MG63 (cell line): Measurements from ENCODE around the gene PDE4D. TPM values are rescaled to one million over a fixed set of nuclear protein-coding genes. Genes with fewer than 3 reads are reported as not detected.

Experiments used
- DNase-seq: peaks from one replicate; pipeline ENCODE4 v3.0.0-alpha.2; 2020
- H3K27me3 ChIP-seq: fragments of 250-450 bp; sonication (Bioruptor Pico); 2 replicates; pipeline ENCODE4 v1.5.1; 2020; ENCODE audit warnings: mild to moderate bottlenecking, moderate library complexity
- H3K36me3 ChIP-seq: fragments of 250-450 bp; sonication (Bioruptor Pico); 2 replicates; pipeline ENCODE4 v1.5.1; 2020; ENCODE audit warnings: mild to moderate bottlenecking, moderate library complexity
- H3K4me3 ChIP-seq: fragments of 250-450 bp; sonication (Bioruptor Pico); 2 replicates; pipeline ENCODE4 v1.5.1; 2020; ENCODE audit warnings: mild to moderate bottlenecking, moderate library complexity
- H3K9me3 ChIP-seq: fragments of 250-450 bp; sonication (Bioruptor Pico); 2 replicates; pipeline ENCODE4 v1.5.1; 2020; ENCODE audit warnings: mild to moderate bottlenecking, moderate library complexity
- total RNA-seq: library from RNA; depleted of rRNA; stranded (reverse); fragments of >200 nt; shearing (Covaris generic); gene quantifications from 2 replicates; pipeline ENCODE4 v1.2.3, GENCODE V29; 2014; ENCODE audit warnings: low replicate concordance

The PDE4D gene
- total RNA-seq, 1 experiment from 2014 or later = 3.1 TPM

GRCh38 chr5:59847586-59847985, 45.9 kb downstream of the PDE4D start:
- Histone ChIP-seq H3K9me3 (no peaks in the 10 kb centered on the region), H3K36me3 (no peaks in the 10 kb centered on the region), H3K27me3 (peaks cover 2% of the 10 kb centered on the region), H3K4me3 (no peak overlapping the region)
- no peak for DNase-seq

GRCh38 chr5:59845730-59846129, 47.8 kb downstream of the PDE4D start:
- H3K9me3 ChIP-seq = no peaks in the 10 kb centered on the region
- no peaks in the 10 kb centered on the region for H3K36me3 ChIP-seq
- H3K4me3 ChIP-seq = no peak overlapping the region
- no peak for DNase-seq
- no peaks in the 10 kb centered on the region; the same call in 1 of the 2 replicates for H3K27me3 ChIP-seq

GRCh38 chr5:59843511-59844213, 49.9 kb downstream of the PDE4D start:
- Histone ChIP-seq H3K27me3 (no peaks in the 10 kb centered on the region; the same call in 1 of the 2 replicates), H3K4me3 (no peak overlapping the region), H3K36me3 (no peaks in the 10 kb centered on the region), H3K9me3 (no peaks in the 10 kb centered on the region)
- DNase-seq = no peak

- no peaks in the 10 kb centered on the region for H3K9me3 ChIP-seq
- H3K36me3 ChIP-seq = no peaks in the 10 kb centered on the region
- DNase-seq = no peak
- H3K4me3 ChIP-seq = no peak overlapping the region
- no peaks in the 10 kb centered on the region; the same call in 1 of the 2 replicates for H3K27me3 ChIP-seq
Observed at GRCh38 chr5:59842999-59843398, 50.5 kb downstream of the PDE4D start.

GRCh38 chr5:59840200-59840601, 53.3 kb downstream of the PDE4D start:
- no peak overlapping the region for H3K4me3 ChIP-seq
- DNase-seq = no peak
- no peaks in the 10 kb centered on the region for H3K36me3 ChIP-seq
- no peaks in the 10 kb centered on the region for H3K27me3 ChIP-seq
- no peaks in the 10 kb centered on the region for H3K9me3 ChIP-seq

GRCh38 chr5:59838989-59839388, 54.5 kb downstream of the PDE4D start:
- Histone ChIP-seq H3K9me3 (no peaks in the 10 kb centered on the region), H3K27me3 (no peaks in the 10 kb centered on the region), H3K4me3 (no peak overlapping the region), H3K36me3 (no peaks in the 10 kb centered on the region)
- DNase-seq = no peak

GRCh38 chr5:59838067-59838466, 55.5 kb downstream of the PDE4D start:
- no peaks in the 10 kb centered on the region for H3K27me3 ChIP-seq
- no peak overlapping the region for H3K4me3 ChIP-seq
- no peak for DNase-seq
- H3K9me3 ChIP-seq = no peaks in the 10 kb centered on the region
- H3K36me3 ChIP-seq = no peaks in the 10 kb centered on the region

GRCh38 chr5:59837071-59837470, 56.5 kb downstream of the PDE4D start:
- Histone ChIP-seq H3K9me3 (no peaks in the 10 kb centered on the region), H3K4me3 (no peak overlapping the region), H3K36me3 (no peaks in the 10 kb centered on the region), H3K27me3 (no peaks in the 10 kb centered on the region)
- no peak for DNase-seq

- Histone ChIP-seq H3K4me3 (no peak overlapping the region), H3K36me3 (no peaks in the 10 kb centered on the region), H3K9me3 (no peaks in the 10 kb centered on the region), H3K27me3 (no peaks in the 10 kb centered on the region)
- DNase-seq = no peak
Observed at GRCh38 chr5:59835800-59836199, 57.7 kb downstream of the PDE4D start.

GRCh38 chr5:59833448-59833847, 60.1 kb downstream of the PDE4D start:
- H3K4me3 ChIP-seq = no peak overlapping the region
- DNase-seq = no peak
- H3K36me3 ChIP-seq = no peaks in the 10 kb centered on the region
- no peaks in the 10 kb centered on the region; the same call in 1 of the 2 replicates for H3K27me3 ChIP-seq
- H3K9me3 ChIP-seq = no peaks in the 10 kb centered on the region

- H3K4me3 ChIP-seq = no peak overlapping the region
- H3K9me3 ChIP-seq = no peaks in the 10 kb centered on the region
- H3K27me3 ChIP-seq = no peaks in the 10 kb centered on the region; the same call in 1 of the 2 replicates
- H3K36me3 ChIP-seq = no peaks in the 10 kb centered on the region
- no peak for DNase-seq
Observed at GRCh38 chr5:59832577-59833301, 60.8 kb downstream of the PDE4D start.

- Histone ChIP-seq H3K27me3 (no peaks in the 10 kb centered on the region; the same call in none of the 2 replicates), H3K36me3 (no peaks in the 10 kb centered on the region), H3K9me3 (no peaks in the 10 kb centered on the region), H3K4me3 (no peak overlapping the region)
- DNase-seq = no peak
Observed at GRCh38 chr5:59831326-59832010, 62.1 kb downstream of the PDE4D start.

GRCh38 chr5:59830536-59831200, 62.9 kb downstream of the PDE4D start:
- H3K27me3 ChIP-seq = no peaks in the 10 kb centered on the region; the same call in none of the 2 replicates

GRCh38 chr5:59829922-59830321, 63.6 kb downstream of the PDE4D start:
- Histone ChIP-seq H3K9me3 (no peaks in the 10 kb centered on the region), H3K27me3 (no peaks in the 10 kb centered on the region; the same call in none of the 2 replicates), H3K36me3 (no peaks in the 10 kb centered on the region), H3K4me3 (no peak overlapping the region)
- no peak for DNase-seq

More at GRCh38 chr5:59830536-59831200, 62.9 kb downstream of the PDE4D start:
- no peaks in the 10 kb centered on the region for H3K36me3 ChIP-seq
- no peaks in the 10 kb centered on the region for H3K9me3 ChIP-seq
- no peak for DNase-seq
- no peak overlapping the region for H3K4me3 ChIP-seq

GRCh38 chr5:59829386-59829785, 64.1 kb downstream of the PDE4D start:
- Histone ChIP-seq H3K27me3 (no peaks in the 10 kb centered on the region; the same call in none of the 2 replicates), H3K4me3 (no peak overlapping the region), H3K9me3 (no peaks in the 10 kb centered on the region), H3K36me3 (no peaks in the 10 kb centered on the region)
- no peak for DNase-seq

GRCh38 chr5:59828623-59829022, 64.9 kb downstream of the PDE4D start:
- no peaks in the 10 kb centered on the region for H3K9me3 ChIP-seq
- DNase-seq = no peak

GRCh38 chr5:59826996-59827395, 66.5 kb downstream of the PDE4D start:
- no peaks in the 10 kb centered on the region for H3K36me3 ChIP-seq
- H3K9me3 ChIP-seq = no peaks in the 10 kb centered on the region
- DNase-seq = no peak
- H3K27me3 ChIP-seq = no peaks in the 10 kb centered on the region; the same call in none of the 2 replicates
- H3K4me3 ChIP-seq = no peak overlapping the region

More at GRCh38 chr5:59828623-59829022, 64.9 kb downstream of the PDE4D start:
- no peak overlapping the region for H3K4me3 ChIP-seq
- H3K36me3 ChIP-seq = no peaks in the 10 kb centered on the region
- H3K27me3 ChIP-seq = no peaks in the 10 kb centered on the region; the same call in none of the 2 replicates
